K562 (cell line): ENCODE data around the gene SCLY. TPM values are rescaled to one million over a fixed set of nuclear protein-coding genes. Genes with fewer than 3 reads are reported as not detected.

Source experiments
- BRD9 ChIP-seq: fragments of 450-650 bp; IDR thresholded peaks from 2 replicates; pipeline ENCODE4 v1.6.1; 2018; ENCODE audit warnings: low read depth; ENCODE audit not compliant: partially characterized antibody
- CBX1 ChIP-seq: sonication (generic); IDR thresholded peaks from 2 replicates; pipeline ENCODE4 v1.6.1; 2016; ENCODE audit warnings: antibody characterized with exemption, low read depth, mild to moderate bottlenecking
- CREB5 ChIP-seq: fragments of 250-450 bp; sonication (Bioruptor Pico); IDR thresholded peaks from 2 replicates; pipeline ENCODE4 v1.5.0; 2020; ENCODE audit warnings: mild to moderate bottlenecking
- E2F4 ChIP-seq: sonication (generic); formaldehyde crosslinking; IDR thresholded peaks from 2 replicates; pipeline ENCODE4 v1.8.0; 2022; ENCODE audit warnings: mild to moderate bottlenecking, low read depth, missing genetic modification reagents
- FOSL1 ChIP-seq: fragments of 200-800 bp; sonication (Bioruptor generic); conservative IDR thresholded peaks from 2 replicates; pipeline ENCODE4 v1.6.1; 2016; ENCODE audit warnings: missing genetic modification characterization, missing compliant biosample characterization
- HBP1 ChIP-seq: fragments of 450-650 bp; formaldehyde crosslinking; IDR thresholded peaks from 2 replicates; pipeline ENCODE4 v1.4.0; 2022; ENCODE audit warnings: missing genetic modification characterization
- HCFC1 ChIP-seq: IDR thresholded peaks from 2 replicates; pipeline ENCODE4 v1.6.1; 2012; ENCODE audit warnings: low read depth, low read length, improper control_type of control experiment
- HEY1 ChIP-seq: fragments of 250-450 bp; sonication (Bioruptor Pico); IDR thresholded peaks from 2 replicates; pipeline ENCODE4 v1.5.0; 2020; ENCODE audit warnings: mild to moderate bottlenecking, moderate library complexity, borderline replicate concordance
- MED1 ChIP-seq: sonication (generic); formaldehyde crosslinking; IDR thresholded peaks from 2 replicates; pipeline ENCODE4 v1.8.1; 2023; ENCODE audit warnings: missing genetic modification reagents, borderline replicate concordance
- NCOA4 ChIP-seq: fragments of 450-650 bp; IDR thresholded peaks from 2 replicates; pipeline ENCODE4 v1.6.1; 2018; ENCODE audit warnings: mild to moderate bottlenecking; ENCODE audit not compliant: partially characterized antibody
- NFIC ChIP-seq: fragments of 450-650 bp; IDR thresholded peaks from 2 replicates; pipeline ENCODE4 v1.6.1; 2017; ENCODE audit warnings: mild to moderate bottlenecking, inconsistent platforms
- NFXL1 ChIP-seq: fragments of 450-650 bp; formaldehyde crosslinking; IDR thresholded peaks from 2 replicates; pipeline ENCODE4 v1.4.0; 2021; ENCODE audit warnings: mild to moderate bottlenecking
- OTX1 ChIP-seq: fragments of 450-650 bp; formaldehyde crosslinking; IDR thresholded peaks from 2 replicates; pipeline ENCODE4 v1.4.0; 2022; ENCODE audit warnings: mild to moderate bottlenecking
- RFX1 ChIP-seq: fragments of 450-650 bp; IDR thresholded peaks from 2 replicates; pipeline ENCODE4 v1.6.1; 2016; ENCODE audit warnings: mild to moderate bottlenecking, moderate library complexity
- SNRNP70 ChIP-seq: fragments of 200-400 bp; formaldehyde crosslinking; optimal IDR thresholded peaks from 2 replicates; pipeline ENCODE3; 2017; ENCODE audit warnings: low read depth, low read length
- SREBF2 ChIP-seq: sonication (generic); formaldehyde crosslinking; IDR thresholded peaks from 2 replicates; pipeline ENCODE4 v1.4.0; 2020; ENCODE audit warnings: mild to moderate bottlenecking, missing genetic modification reagents
- STAT5A ChIP-seq: IDR thresholded peaks from 2 replicates; pipeline ENCODE4 v1.6.1; 2012; ENCODE audit warnings: low read length, inconsistent platforms, borderline replicate concordance
- SUPT5H ChIP-seq: fragments of 450-650 bp; IDR thresholded peaks from 2 replicates; pipeline ENCODE4 v1.6.1; 2016
- ZKSCAN3 ChIP-seq: fragments of 250-450 bp; sonication (Bioruptor Pico); IDR thresholded peaks from 2 replicates; pipeline ENCODE4 v1.4.0; 2020
- ZNF165 ChIP-seq: fragments of 250-450 bp; sonication (Bioruptor Pico); IDR thresholded peaks from 2 replicates; pipeline ENCODE4 v1.4.0; 2020; ENCODE audit warnings: borderline replicate concordance
- ZNF224 ChIP-seq: sonication (generic); formaldehyde crosslinking; IDR thresholded peaks from 2 replicates; pipeline ENCODE4 v1.8.0; 2022; ENCODE audit warnings: mild to moderate bottlenecking, missing genetic modification reagents
- ZNF395 ChIP-seq: fragments of 200-800 bp; sonication (Bioruptor generic); IDR thresholded peaks from 2 replicates; pipeline ENCODE4 v1.6.1; 2017; ENCODE audit warnings: missing genetic modification characterization, missing compliant biosample characterization
- ZNF589 ChIP-seq: fragments of 200-800 bp; sonication (Bioruptor generic); IDR thresholded peaks from 2 replicates; pipeline ENCODE4 v1.6.1; 2016; ENCODE audit warnings: low read depth, missing genetic modification characterization, missing compliant biosample characterization
- ZNF717 ChIP-seq: fragments of 250-450 bp; sonication (Bioruptor Pico); IDR thresholded peaks from 2 replicates; pipeline ENCODE4 v1.5.0; 2021
- polyA plus RNA-seq, 8 experiments: library from polyadenylated mRNA; depleted of rRNA in 4 of 8; stranded (reverse) in 5 of 8; unstranded in 3 of 8; fragments of >200 nt; fragmentation: Nextera tagmentation in 2 of 8; fragmentation: Illumina TruSeq in 1 of 8; extraction: Ambion mirVana in 2 of 8; extraction: Trizol in 1 of 8; gene quantifications; 2 replicates each; pipeline versions ENCODE4 v1.2.1 to v1.2.3, GENCODE V29; 2011 to 2014; ENCODE audit warnings: inconsistent platforms in 1 of 8, missing spikeins in 1 of 8
- total RNA-seq, 7 experiments: library from RNA; depleted of rRNA in 6 of 7; stranded (reverse); fragments of >200 nt in 6 of 7; fragmentation: Illumina TruSeq in 2 of 7; extraction: Trizol in 2 of 7; gene quantifications; 2 replicates each; pipeline versions ENCODE4 v1.2.1 to v1.2.3, GENCODE V29; 2011 to 2021; ENCODE audit warnings: low replicate concordance in 1 of 7

The SCLY gene
- total and polyA plus RNA-seq, 9 of the 15 experiments (the other 6 are each of a cell fraction or from before 2014, with no cell fraction given), result 2.6 to 32.2 (median 21.1) TPM

- TF ChIP-seq HBP1 (peak; percentile 34; the same call in 1 of the 2 replicates), SNRNP70 (no peak), ZNF589 (CRISPR knock-in tag) (0 out of 2 replicates have a peak, but pooled peaks have one; percentile 47), BRD9 (no peak), MED1 (CRISPR knock-in tag) (no peak), HCFC1 (no peak), RFX1 (no peak), HEY1 (CRISPR knock-in tag) (no peak), SREBF2 (CRISPR knock-in tag) (no peak), SUPT5H (0 out of 2 replicates have a peak, but pooled peaks have one; percentile 54), E2F4 (CRISPR knock-in tag) (no peak), NCOA4 (no peak), ZKSCAN3 (CRISPR knock-in tag) (no peak), NFIC (peak; percentile 20; the same call in 1 of the 2 replicates), CREB5 (no peak), NFXL1 (CRISPR knock-in tag) (no peak), STAT5A (no peak), ZNF165 (CRISPR knock-in tag) (no peak), OTX1 (0 out of 2 replicates have a peak, but pooled peaks have one; percentile 9), ZNF717 (CRISPR knock-in tag) (no peak), FOSL1 (tag) (no peak), ZNF395 (CRISPR knock-in tag) (no peak), ZNF224 (CRISPR knock-in tag) (no peak), CBX1 (no peak)
These were observed 682 bp upstream of the SCLY start (continued) for GRCh38 chr2:238060096-238060541.
